Hepatocyte (in vitro differentiated cells): ENCODE results near the gene CLECL1. TPM values are rescaled to one million over a fixed set of nuclear protein-coding genes. Genes with fewer than 3 reads are reported as not detected.

Source experiments
- DNase-seq: peaks from one replicate; pipeline ENCODE4 v3.0.0-alpha.2; 2016; ENCODE audit warnings: low spot score
- H2AFZ ChIP-seq: fragments of 200-600 bp; sonication (generic); 2 replicates; pipeline ENCODE4 v1.6.0; 2016; ENCODE audit warnings: antibody characterized with exemption, mild to moderate bottlenecking
- H3K27ac ChIP-seq: fragments of 200-600 bp; sonication (generic); 2 replicates; pipeline ENCODE4 v1.5.1; 2016; ENCODE audit warnings: mild to moderate bottlenecking
- H3K27me3 ChIP-seq: fragments of 200-600 bp; sonication (generic); 2 replicates; pipeline ENCODE4 v1.6.1; 2016
- H3K36me3 ChIP-seq: fragments of 200-600 bp; sonication (generic); replicated peaks from 2 replicates; pipeline ENCODE4 v1.5.1; 2016; ENCODE audit warnings: low read depth; ENCODE audit not compliant: insufficient read depth
- H3K4me1 ChIP-seq: fragments of 200-600 bp; sonication (generic); 2 replicates; pipeline ENCODE4 v1.5.1; 2016; ENCODE audit warnings: mild to moderate bottlenecking, moderate library complexity; ENCODE audit not compliant: insufficient read depth
- H3K4me2 ChIP-seq: fragments of 200-600 bp; sonication (generic); 2 replicates; pipeline ENCODE4 v1.6.0; 2016
- H3K4me3 ChIP-seq: fragments of 200-600 bp; sonication (generic); 2 replicates; pipeline ENCODE4 v1.5.1; 2016; ENCODE audit warnings: mild to moderate bottlenecking
- H3K79me2 ChIP-seq: fragments of 200-600 bp; sonication (generic); 2 replicates; pipeline ENCODE4 v1.6.0; 2017; ENCODE audit warnings: mild to moderate bottlenecking
- H3K9me2 ChIP-seq: fragments of 200-600 bp; sonication (generic); replicated peaks from 2 replicates; pipeline ENCODE4 v1.6.0; 2017; ENCODE audit warnings: mild to moderate bottlenecking; ENCODE audit not compliant: insufficient read depth
- H3K9me3 ChIP-seq: fragments of 200-600 bp; sonication (generic); 2 replicates; pipeline ENCODE4 v1.5.1; 2016; ENCODE audit warnings: low read depth, mild to moderate bottlenecking
- H4K20me1 ChIP-seq: fragments of 200-600 bp; sonication (generic); 2 replicates; pipeline ENCODE4 v1.6.0; 2016; ENCODE audit warnings: mild to moderate bottlenecking; ENCODE audit not compliant: insufficient read depth, poor library complexity, severe bottlenecking
- EZH2 ChIP-seq: fragments of 200-600 bp; sonication (generic); IDR thresholded peaks from 2 replicates; pipeline ENCODE4 v1.6.1; 2016; ENCODE audit warnings: antibody characterized with exemption, mild to moderate bottlenecking, borderline replicate concordance
- EZH2phosphoT487 ChIP-seq: fragments of 200-600 bp; sonication (generic); IDR thresholded peaks from one replicate; pipeline ENCODE4 v1.6.1; 2018; ENCODE audit warnings: antibody characterized with exemption, mild to moderate bottlenecking, low read depth, moderate library complexity; ENCODE audit not compliant: unreplicated experiment, severe bottlenecking
- WGBS: methylation state at CpG from one replicate; pipeline ENCODE4 v1.1.6; 2016; ENCODE audit warnings: low lambda C conversion rate; ENCODE audit errors: missing lambda C conversion rate; 5-methylcytosine and 5-hydroxymethylcytosine counted together
- polyA plus RNA-seq: library from polyadenylated mRNA; unstranded; fragments of >200 nt; fragmentation: Nextera tagmentation; extraction: Ambion mirVana; gene quantifications from 2 replicates; pipeline ENCODE4 v1.2.1, GENCODE V29; 2016
- total RNA-seq: library from RNA; depleted of rRNA; stranded (reverse); fragments of >200 nt; gene quantifications from 2 replicates; pipeline ENCODE4 v1.2.3, GENCODE V29; 2014
- TF ChIP-seq, protein P1 (sequence below): fragments of 200-600 bp; sonication (generic); IDR thresholded peaks from 2 replicates; pipeline ENCODE4 v1.5.1; 2016; ENCODE audit warnings: antibody characterized with exemption, mild to moderate bottlenecking; ENCODE audit not compliant: poor library complexity

The CLECL1 gene
- total and polyA plus RNA-seq, 2 experiments from 2014 or later, result not detected

DNA sequence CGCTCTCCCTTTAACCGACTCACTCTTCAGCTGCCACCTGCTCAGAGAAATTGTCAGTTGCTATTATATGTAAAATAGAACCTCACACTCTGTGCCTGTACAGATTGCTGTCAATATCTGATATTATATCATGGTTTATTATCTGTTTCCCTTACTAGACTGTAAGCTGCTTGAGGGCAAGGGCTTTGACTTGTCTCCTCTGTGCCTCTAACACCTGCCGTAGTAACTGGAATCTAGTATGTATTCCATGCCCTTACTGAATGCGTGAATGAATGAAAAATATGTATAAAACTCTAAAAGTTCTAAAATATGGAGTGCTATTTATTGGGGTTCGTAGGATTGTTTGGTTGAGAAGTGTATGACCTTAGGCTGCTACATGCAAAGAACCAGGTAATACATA, 29.5 kb upstream of the CLECL1 start:
- Histone ChIP-seq H2AFZ (no peak overlapping the region), H3K4me3 (no peak overlapping the region), H3K36me3 (no peaks in the 10 kb centered on the region), H3K9me3 (no peaks in the 10 kb centered on the region), H3K4me2 (no peak overlapping the region), H3K79me2 (no peaks in the 10 kb centered on the region), H3K4me1 (no peaks in the 10 kb centered on the region), H3K27ac (no peak overlapping the region), H3K27me3 (no peaks in the 10 kb centered on the region), H4K20me1 (no peaks in the 10 kb centered on the region), H3K9me2 (no peaks in the 10 kb centered on the region)
- WGBS, result 93% methylated on average over 5 of the region's 5 CpGs
- DNase-seq, result no peak
- no peak for TF ChIP-seq EZH2phosphoT487
- TF ChIP-seq, protein P1, sequence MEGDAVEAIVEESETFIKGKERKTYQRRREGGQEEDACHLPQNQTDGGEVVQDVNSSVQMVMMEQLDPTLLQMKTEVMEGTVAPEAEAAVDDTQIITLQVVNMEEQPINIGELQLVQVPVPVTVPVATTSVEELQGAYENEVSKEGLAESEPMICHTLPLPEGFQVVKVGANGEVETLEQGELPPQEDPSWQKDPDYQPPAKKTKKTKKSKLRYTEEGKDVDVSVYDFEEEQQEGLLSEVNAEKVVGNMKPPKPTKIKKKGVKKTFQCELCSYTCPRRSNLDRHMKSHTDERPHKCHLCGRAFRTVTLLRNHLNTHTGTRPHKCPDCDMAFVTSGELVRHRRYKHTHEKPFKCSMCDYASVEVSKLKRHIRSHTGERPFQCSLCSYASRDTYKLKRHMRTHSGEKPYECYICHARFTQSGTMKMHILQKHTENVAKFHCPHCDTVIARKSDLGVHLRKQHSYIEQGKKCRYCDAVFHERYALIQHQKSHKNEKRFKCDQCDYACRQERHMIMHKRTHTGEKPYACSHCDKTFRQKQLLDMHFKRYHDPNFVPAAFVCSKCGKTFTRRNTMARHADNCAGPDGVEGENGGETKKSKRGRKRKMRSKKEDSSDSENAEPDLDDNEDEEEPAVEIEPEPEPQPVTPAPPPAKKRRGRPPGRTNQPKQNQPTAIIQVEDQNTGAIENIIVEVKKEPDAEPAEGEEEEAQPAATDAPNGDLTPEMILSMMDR, result no peak
- no peak for TF ChIP-seq EZH2

DNA sequence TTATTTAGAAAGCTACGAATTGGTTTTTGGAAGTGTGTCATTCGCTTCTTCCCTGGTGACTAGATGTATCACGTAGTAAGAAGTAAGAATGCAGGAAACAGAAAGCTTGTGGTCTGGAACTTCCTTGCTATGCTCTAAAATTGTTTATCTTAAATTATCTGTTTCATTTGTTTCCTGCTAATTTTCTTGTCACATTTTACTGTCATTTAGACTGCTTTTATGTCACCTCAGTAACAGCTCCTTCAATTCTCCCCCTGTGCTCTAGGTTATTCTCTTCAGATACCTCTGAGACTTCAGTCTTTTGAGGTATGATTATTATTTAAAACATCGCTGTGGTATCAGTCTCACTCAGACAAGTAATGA, 28.5 kb upstream of the CLECL1 start:
- DNase-seq, result no peak
- Histone ChIP-seq H3K27me3 (no peaks in the 10 kb centered on the region), H3K4me3 (no peak overlapping the region), H3K27ac (no peak overlapping the region), H3K79me2 (no peaks in the 10 kb centered on the region), H2AFZ (no peak overlapping the region), H3K4me1 (no peaks in the 10 kb centered on the region), H3K9me3 (no peaks in the 10 kb centered on the region), H4K20me1 (no peaks in the 10 kb centered on the region), H3K9me2 (no peaks in the 10 kb centered on the region), H3K4me2 (no peak overlapping the region), H3K36me3 (no peaks in the 10 kb centered on the region)
- TF ChIP-seq EZH2phosphoT487 (no peak), EZH2 (no peak)
- TF ChIP-seq, protein P1, result no peak
- WGBS, result 91% methylated on average over 4 of the region's 4 CpGs

DNA sequence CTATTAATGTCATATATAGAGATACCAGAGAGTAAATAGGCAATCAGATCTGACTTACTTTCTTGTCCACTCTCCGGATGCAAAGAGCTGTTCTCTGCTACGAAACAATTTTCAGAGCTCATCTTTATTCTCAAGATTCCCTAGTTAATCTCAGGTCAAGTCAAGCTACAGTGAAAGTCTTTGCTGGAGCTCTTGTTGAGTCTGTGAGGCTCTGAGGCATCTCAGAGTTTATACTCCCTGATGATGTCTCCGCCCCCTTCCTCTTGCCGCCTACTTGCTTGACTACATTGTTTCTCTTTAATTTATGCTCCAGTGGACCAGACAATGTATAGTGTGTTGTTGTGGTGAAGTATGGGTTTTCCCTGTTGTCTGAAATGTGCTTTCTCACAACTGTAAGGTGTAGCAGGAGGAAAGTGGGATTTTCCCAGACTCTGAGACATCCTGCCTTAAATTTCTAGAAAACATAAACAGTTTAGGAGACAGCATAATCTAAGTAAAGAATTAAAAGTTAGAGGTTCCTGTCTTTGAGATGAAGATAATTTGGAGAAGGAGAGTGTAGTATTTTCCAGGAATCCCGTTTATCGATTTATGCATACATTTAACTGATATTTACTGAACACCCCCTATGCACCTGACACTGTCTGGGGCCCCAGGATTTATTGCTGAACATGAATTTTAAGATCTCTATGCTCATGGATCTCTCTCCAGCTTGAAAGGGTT, 28.0 kb upstream of the CLECL1 start, which contains the start of gene CD69:
Gene CD69 (minus strand): TSS at position 203 of the 720 bp plus-strand sequence. CDS start 81 bp downstream, at position 122.
- H3K79me2 ChIP-seq, result no peaks in the 10 kb centered on the region
- no peak within 1 kb of the TSS for H3K4me3 ChIP-seq
- no peaks in the 10 kb centered on the region for H3K9me2 ChIP-seq
- no peaks in the 10 kb centered on the region for H4K20me1 ChIP-seq
- H3K27me3 ChIP-seq, result no peaks in the 10 kb centered on the region
- H3K36me3 ChIP-seq, result no peaks in the 10 kb centered on the region
- no peak within 1 kb of the TSS for H3K27ac ChIP-seq
- WGBS, result 85% methylated on average over 6 of the region's 6 CpGs
- DNase-seq, result no peak
- H2AFZ ChIP-seq, result no peak within 1 kb of the TSS
- H3K9me3 ChIP-seq, result no peaks in the 10 kb centered on the region
- H3K4me1 ChIP-seq, result no peaks in the 10 kb centered on the region
- TF ChIP-seq, protein P1, result no peak
- no peak for TF ChIP-seq EZH2
- TF ChIP-seq EZH2phosphoT487, result no peak
- H3K4me2 ChIP-seq, result no peak within 1 kb of the TSS

DNA sequence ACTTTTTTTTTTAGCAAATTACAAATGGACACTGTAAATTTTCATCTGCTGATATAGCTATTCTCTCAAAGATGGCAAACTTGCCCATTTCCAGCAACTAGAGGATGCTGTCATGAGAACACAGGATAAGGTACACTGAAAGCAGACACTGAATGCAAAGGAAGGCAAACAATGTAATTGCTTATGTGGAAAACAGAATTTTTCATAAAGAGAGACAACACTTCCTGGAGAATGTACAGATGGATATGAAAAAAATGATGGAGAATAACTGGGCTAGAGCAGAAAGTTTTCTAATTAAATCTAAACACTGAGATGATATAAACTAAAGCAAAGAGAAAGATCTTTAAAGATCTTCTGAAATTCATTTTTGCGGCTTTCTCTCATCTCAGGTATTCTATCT, 27.2 kb upstream of the CLECL1 start:
- no peaks in the 10 kb centered on the region for H3K9me3 ChIP-seq
- H4K20me1 ChIP-seq, result no peaks in the 10 kb centered on the region
- H3K9me2 ChIP-seq, result no peaks in the 10 kb centered on the region
- H3K4me1 ChIP-seq, result no peaks in the 10 kb centered on the region
- no peak overlapping the region for H2AFZ ChIP-seq
- 97% methylated on average over 1 of the region's 1 CpG for WGBS
- H3K4me3 ChIP-seq, result no peak overlapping the region
- H3K27ac ChIP-seq, result no peak overlapping the region
- no peak for DNase-seq
- H3K36me3 ChIP-seq, result no peaks in the 10 kb centered on the region
- H3K79me2 ChIP-seq, result no peaks in the 10 kb centered on the region
- TF ChIP-seq EZH2phosphoT487 (no peak), EZH2 (no peak)
- TF ChIP-seq, protein P1, result no peak
- H3K4me2 ChIP-seq, result no peak overlapping the region
- H3K27me3 ChIP-seq, result no peaks in the 10 kb centered on the region
